HepG2 (cell line): ENCODE measurements around the gene PRKCZ. TPM values are rescaled to one million over a fixed set of nuclear protein-coding genes. Genes with fewer than 3 reads are reported as not detected.

Experiments
- BORCS8-MEF2B ChIP-seq: sonication (generic); formaldehyde crosslinking; IDR thresholded peaks from 2 replicates; pipeline ENCODE4 v1.8.0; 2022; ENCODE audit warnings: mild to moderate bottlenecking, missing genetic modification reagents
- CEBPG ChIP-seq: IDR thresholded peaks from 2 replicates; pipeline ENCODE4 v1.6.1; 2016
- CREM ChIP-seq, 2 experiments: sonication (generic) in 1 of 2; formaldehyde crosslinking in 1 of 2; IDR thresholded peaks; 2 replicates each; pipeline versions ENCODE4 v1.4.0 to v1.6.1; 2016 to 2020; ENCODE audit warnings: antibody characterized with exemption in 1 of 2, mild to moderate bottlenecking in 1 of 2, missing genetic modification reagents in 1 of 2
- CSRNP2 ChIP-seq: sonication (generic); formaldehyde crosslinking; conservative IDR thresholded peaks from 2 replicates; pipeline ENCODE4 v1.8.0; 2022; ENCODE audit warnings: low read depth, missing genetic modification reagents
- ETV5 ChIP-seq: IDR thresholded peaks from 2 replicates; pipeline ENCODE4 v1.6.1; 2018; ENCODE audit warnings: missing biosample characterization, missing genetic modification reagents, inconsistent platforms, borderline replicate concordance
- GLI4 ChIP-seq: sonication (generic); formaldehyde crosslinking; IDR thresholded peaks from 2 replicates; pipeline ENCODE4 v1.5.1; 2020; ENCODE audit warnings: missing genetic modification reagents, mild to moderate bottlenecking, moderate library complexity, borderline replicate concordance
- HOXA3 ChIP-seq: sonication (generic); formaldehyde crosslinking; IDR thresholded peaks from 2 replicates; pipeline ENCODE4 v1.5.0; 2020; ENCODE audit warnings: missing genetic modification reagents
- SIN3A ChIP-seq: IDR thresholded peaks from 2 replicates; pipeline ENCODE4 v1.6.1; 2011; ENCODE audit warnings: low read depth, mild to moderate bottlenecking, control low read depth, low read length, borderline replicate concordance
- TOPORS ChIP-seq: sonication (generic); formaldehyde crosslinking; IDR thresholded peaks from 2 replicates; pipeline ENCODE4 v1.8.0; 2023; ENCODE audit warnings: mild to moderate bottlenecking, missing genetic modification reagents
- polyA plus RNA-seq, 8 experiments: library from polyadenylated mRNA; depleted of rRNA in 3 of 8; stranded (reverse) in 7 of 8; unstranded in 1 of 8; fragments of >200 nt; fragmentation: Illumina TruSeq in 4 of 8; extraction: Trizol in 4 of 8; gene quantifications; 2 replicates each; pipeline versions ENCODE4 v1.2.1 to v1.2.3, GENCODE V29; 2011 to 2016; ENCODE audit warnings: low read depth in 4 of 8, missing spikeins in 1 of 8, mixed read lengths in 1 of 8; ENCODE audit not compliant: insufficient read depth in 1 of 8
- total RNA-seq, 5 experiments: library from RNA; depleted of rRNA; stranded (reverse); fragments of >200 nt; fragmentation: Illumina TruSeq; extraction: Trizol; gene quantifications; 2 replicates each; pipeline ENCODE4 v1.2.3, GENCODE V29; 2016; ENCODE audit warnings: low read depth in 1 of 5
- TF ChIP-seq, protein P1 (sequence below): sonication (generic); IDR thresholded peaks from 2 replicates; pipeline ENCODE4 v1.6.1; 2016; ENCODE audit warnings: low read depth, borderline replicate concordance
- TF ChIP-seq, protein P2 (sequence below): sonication (generic); formaldehyde crosslinking; IDR thresholded peaks from 2 replicates; pipeline ENCODE4 v1.5.0; 2020; ENCODE audit warnings: mild to moderate bottlenecking, missing genetic modification reagents, borderline replicate concordance
- TF ChIP-seq, protein P3 (sequence below): sonication (generic); formaldehyde crosslinking; IDR thresholded peaks from 2 replicates; pipeline ENCODE4 v1.8.1; 2023; ENCODE audit warnings: mild to moderate bottlenecking, missing genetic modification reagents
- TF ChIP-seq, protein P4 (sequence below): sonication (generic); formaldehyde crosslinking; IDR thresholded peaks from 2 replicates; pipeline ENCODE4 v1.8.1; 2022; ENCODE audit warnings: low read depth, mild to moderate bottlenecking, missing genetic modification reagents

PRKCZ gene
- total and polyA plus RNA-seq, 2 of the 13 experiments (the other 11 are each of a cell fraction or from before 2014, with no cell fraction given), result 34.7 to 85.2 TPM

GRCh38 chr1:2205191-2205952 lies 155.2 kb downstream of the PRKCZ start (continued):
- TF ChIP-seq CREM (IDR thresholded peaks at IDR 0.05) (no peak), CREM (CRISPR knock-in tag; IDR thresholded peaks at IDR 0.05) (no peak), CSRNP2 (CRISPR knock-in tag) (no peak), BORCS8-MEF2B (CRISPR knock-in tag) (0 out of 2 replicates have a peak, but pooled peaks have one; percentile 17), GLI4 (0 out of 2 replicates have a peak, but pooled peaks have one; percentile 29), SIN3A (peak; percentile 31; the same call in 1 of the 2 replicates), HOXA3 (CRISPR knock-in tag) (peak; percentile 50; the same call in 1 of the 2 replicates), ETV5 (CRISPR knock-in tag) (no peak), TOPORS (CRISPR knock-in tag) (0 out of 2 replicates have a peak, but pooled peaks have one; percentile 19), CEBPG (CRISPR knock-in tag) (no peak)
- TF ChIP-seq, protein P1, sequence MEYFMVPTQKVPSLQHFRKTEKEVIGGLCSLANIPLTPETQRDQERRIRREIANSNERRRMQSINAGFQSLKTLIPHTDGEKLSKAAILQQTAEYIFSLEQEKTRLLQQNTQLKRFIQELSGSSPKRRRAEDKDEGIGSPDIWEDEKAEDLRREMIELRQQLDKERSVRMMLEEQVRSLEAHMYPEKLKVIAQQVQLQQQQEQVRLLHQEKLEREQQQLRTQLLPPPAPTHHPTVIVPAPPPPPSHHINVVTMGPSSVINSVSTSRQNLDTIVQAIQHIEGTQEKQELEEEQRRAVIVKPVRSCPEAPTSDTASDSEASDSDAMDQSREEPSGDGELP, result peak; percentile 80; the same call in 1 of the 2 replicates
- TF ChIP-seq, protein P2, sequence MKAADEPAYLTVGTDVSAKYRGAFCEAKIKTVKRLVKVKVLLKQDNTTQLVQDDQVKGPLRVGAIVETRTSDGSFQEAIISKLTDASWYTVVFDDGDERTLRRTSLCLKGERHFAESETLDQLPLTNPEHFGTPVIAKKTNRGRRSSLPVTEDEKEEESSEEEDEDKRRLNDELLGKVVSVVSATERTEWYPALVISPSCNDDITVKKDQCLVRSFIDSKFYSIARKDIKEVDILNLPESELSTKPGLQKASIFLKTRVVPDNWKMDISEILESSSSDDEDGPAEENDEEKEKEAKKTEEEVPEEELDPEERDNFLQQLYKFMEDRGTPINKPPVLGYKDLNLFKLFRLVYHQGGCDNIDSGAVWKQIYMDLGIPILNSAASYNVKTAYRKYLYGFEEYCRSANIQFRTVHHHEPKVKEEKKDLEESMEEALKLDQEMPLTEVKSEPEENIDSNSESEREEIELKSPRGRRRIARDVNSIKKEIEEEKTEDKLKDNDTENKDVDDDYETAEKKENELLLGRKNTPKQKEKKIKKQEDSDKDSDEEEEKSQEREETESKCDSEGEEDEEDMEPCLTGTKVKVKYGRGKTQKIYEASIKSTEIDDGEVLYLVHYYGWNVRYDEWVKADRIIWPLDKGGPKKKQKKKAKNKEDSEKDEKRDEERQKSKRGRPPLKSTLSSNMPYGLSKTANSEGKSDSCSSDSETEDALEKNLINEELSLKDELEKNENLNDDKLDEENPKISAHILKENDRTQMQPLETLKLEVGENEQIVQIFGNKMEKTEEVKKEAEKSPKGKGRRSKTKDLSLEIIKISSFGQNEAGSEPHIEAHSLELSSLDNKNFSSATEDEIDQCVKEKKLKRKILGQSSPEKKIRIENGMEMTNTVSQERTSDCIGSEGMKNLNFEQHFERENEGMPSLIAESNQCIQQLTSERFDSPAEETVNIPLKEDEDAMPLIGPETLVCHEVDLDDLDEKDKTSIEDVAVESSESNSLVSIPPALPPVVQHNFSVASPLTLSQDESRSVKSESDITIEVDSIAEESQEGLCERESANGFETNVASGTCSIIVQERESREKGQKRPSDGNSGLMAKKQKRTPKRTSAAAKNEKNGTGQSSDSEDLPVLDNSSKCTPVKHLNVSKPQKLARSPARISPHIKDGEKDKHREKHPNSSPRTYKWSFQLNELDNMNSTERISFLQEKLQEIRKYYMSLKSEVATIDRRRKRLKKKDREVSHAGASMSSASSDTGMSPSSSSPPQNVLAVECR (CRISPR knock-in tag), result 0 out of 2 replicates have a peak, but pooled peaks have one; percentile 10
- TF ChIP-seq, protein P3, sequence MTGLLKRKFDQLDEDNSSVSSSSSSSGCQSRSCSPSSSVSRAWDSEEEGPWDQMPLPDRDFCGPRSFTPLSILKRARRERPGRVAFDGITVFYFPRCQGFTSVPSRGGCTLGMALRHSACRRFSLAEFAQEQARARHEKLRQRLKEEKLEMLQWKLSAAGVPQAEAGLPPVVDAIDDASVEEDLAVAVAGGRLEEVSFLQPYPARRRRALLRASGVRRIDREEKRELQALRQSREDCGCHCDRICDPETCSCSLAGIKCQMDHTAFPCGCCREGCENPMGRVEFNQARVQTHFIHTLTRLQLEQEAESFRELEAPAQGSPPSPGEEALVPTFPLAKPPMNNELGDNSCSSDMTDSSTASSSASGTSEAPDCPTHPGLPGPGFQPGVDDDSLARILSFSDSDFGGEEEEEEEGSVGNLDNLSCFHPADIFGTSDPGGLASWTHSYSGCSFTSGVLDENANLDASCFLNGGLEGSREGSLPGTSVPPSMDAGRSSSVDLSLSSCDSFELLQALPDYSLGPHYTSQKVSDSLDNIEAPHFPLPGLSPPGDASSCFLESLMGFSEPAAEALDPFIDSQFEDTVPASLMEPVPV, result 0 out of 2 replicates have a peak, but pooled peaks have one; percentile 33
- TF ChIP-seq, protein P4, sequence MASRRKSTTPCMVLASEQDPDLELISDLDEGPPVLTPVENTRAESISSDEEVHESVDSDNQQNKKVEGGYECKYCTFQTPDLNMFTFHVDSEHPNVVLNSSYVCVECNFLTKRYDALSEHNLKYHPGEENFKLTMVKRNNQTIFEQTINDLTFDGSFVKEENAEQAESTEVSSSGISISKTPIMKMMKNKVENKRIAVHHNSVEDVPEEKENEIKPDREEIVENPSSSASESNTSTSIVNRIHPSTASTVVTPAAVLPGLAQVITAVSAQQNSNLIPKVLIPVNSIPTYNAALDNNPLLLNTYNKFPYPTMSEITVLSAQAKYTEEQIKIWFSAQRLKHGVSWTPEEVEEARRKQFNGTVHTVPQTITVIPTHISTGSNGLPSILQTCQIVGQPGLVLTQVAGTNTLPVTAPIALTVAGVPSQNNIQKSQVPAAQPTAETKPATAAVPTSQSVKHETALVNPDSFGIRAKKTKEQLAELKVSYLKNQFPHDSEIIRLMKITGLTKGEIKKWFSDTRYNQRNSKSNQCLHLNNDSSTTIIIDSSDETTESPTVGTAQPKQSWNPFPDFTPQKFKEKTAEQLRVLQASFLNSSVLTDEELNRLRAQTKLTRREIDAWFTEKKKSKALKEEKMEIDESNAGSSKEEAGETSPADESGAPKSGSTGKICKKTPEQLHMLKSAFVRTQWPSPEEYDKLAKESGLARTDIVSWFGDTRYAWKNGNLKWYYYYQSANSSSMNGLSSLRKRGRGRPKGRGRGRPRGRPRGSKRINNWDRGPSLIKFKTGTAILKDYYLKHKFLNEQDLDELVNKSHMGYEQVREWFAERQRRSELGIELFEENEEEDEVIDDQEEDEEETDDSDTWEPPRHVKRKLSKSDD (CRISPR knock-in tag), result peak; percentile 87; the same call in 1 of the 2 replicates
